B cell (primary cell): ENCODE measurements around the gene CLDN20.

Experiments
- CTCF ChIP-seq: fragments of 200-600 bp; IDR thresholded peaks from one replicate; pipeline ENCODE4 v1.8.0; 2022; ENCODE audit warnings: antibody characterized with exemption, mild to moderate bottlenecking
- EZH2 ChIP-seq: IDR thresholded peaks from 2 replicates; pipeline ENCODE4 v1.6.1; 2012; ENCODE audit warnings: borderline replicate concordance, low read depth, mild to moderate bottlenecking, moderate library complexity, low read length; ENCODE audit not compliant: insufficient read depth, poor library complexity, severe bottlenecking

DNA sequence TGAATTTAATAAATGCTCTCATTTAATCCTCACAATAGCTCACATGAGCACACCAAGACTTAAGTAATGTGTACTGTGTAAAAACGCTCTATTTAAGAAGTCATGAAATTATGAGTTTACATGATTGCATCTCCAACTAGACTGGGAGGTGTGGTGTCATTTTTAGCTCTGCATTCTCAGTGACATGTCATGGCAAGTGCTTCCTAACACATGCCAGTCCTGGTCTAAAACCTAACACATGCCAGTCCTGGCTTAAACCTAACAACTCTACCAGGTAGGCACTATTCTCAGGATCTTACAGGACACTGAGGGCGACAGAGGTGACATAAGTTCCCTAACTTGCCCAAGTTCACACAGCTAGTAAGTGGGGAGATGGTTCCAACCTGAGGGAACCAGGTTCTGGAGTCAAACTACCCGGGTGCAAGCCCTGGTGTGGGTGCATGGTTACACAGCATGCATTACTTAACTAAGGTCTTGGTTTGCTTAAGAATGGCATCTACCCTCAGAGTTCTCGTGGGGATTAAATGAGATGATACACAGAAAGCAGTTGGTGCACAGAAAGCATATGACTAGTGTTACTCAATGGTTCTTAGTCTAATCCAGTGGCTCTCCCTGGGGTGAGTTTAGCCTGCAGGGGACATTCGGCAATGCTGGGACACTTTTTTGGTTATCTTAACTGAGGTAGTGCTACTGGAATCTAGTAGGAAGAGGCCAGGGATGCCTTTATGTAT lies 14.7 kb downstream of the CLDN20 start:
- TF ChIP-seq EZH2 = no peak
- no peak for TF ChIP-seq CTCF
